ENCODE data around the gene TYW3.
A peak's percentile ranks its signal among the peaks of the same experiment; 100 is the strongest.
"Not testable (repeated sequence)": the region's sequence is repeated elsewhere in the genome, so short reads cannot be mapped to it uniquely, and the experiment has no call there.

Gene TYW3

DNA sequence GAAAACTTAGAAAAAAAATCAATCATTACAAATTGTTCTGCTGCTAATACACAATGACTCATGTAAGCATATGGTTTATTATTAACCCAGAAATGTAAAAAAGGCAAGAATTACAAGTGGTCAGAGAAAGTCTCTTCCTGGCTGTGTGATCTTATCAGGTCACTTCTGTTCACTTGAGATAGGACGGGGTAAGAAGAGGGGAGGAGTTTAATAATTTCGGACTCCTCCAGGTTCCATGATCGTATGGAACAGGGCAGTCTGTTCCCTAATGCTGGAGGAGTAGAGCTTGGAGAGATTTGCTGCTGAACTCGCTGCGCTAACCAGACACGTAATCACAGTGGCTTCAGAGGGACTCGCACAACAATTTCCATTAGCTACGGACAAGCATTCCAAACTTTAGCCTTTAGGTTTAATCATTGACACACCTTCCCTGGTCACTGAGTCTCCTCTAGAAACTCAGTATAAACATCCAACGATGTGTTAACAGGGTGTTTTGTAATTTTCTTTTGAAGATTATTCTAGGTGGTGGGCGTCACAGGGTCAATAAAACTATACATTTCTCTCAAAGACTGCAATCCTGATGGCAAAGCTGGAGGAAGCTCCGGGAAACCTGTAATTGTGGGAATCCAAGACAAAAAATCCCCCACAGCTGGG is 1.4 kb upstream of the TYW3 start:
- no peak for DNase-seq (ENCODE audit: low spot score)

DNA sequence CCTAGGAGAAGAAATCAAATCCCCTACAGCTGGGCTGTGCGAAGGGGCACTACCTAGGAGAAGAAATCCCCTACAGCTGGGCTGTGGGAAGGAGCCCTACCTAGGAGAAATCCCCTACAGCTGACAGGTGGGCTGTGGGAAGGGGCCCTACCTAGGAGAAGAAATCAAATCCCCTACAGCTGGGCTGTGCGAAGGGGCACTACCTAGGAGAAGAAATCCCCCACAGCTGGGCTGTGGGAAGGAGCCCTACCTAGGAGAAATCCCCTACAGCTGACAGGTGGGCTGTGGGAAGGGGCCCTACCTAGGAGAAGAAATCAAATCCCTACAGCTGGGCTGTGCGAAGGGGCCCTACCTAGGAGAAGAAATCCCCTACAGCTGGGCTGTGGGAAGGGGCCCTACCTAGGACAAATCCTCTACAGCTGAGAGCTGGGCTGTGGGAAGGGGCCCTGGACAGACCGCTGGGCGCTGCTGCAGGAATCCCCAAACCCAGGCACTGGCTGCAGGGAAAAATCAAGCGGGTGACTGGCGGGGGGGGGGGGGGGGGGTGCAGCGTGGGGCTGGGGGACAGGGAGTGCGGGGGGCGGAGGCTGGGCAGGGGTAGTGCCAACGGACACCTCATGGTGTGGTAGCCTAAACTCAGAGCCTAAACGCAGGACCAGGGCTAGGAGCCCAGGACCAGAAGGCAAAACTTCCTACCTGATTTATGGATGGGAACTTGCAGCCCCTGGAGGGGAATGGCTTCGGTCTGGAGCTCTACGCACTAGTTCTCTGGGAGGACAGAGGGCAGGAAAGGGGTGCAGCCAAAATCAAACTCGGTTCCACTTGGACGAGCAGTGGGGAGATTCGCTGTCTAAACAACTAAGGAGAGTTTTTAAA is 643 bp upstream of the TYW3 start:
- not testable (repeated sequence) for DNase-seq (ENCODE audit: low spot score)

DNA sequence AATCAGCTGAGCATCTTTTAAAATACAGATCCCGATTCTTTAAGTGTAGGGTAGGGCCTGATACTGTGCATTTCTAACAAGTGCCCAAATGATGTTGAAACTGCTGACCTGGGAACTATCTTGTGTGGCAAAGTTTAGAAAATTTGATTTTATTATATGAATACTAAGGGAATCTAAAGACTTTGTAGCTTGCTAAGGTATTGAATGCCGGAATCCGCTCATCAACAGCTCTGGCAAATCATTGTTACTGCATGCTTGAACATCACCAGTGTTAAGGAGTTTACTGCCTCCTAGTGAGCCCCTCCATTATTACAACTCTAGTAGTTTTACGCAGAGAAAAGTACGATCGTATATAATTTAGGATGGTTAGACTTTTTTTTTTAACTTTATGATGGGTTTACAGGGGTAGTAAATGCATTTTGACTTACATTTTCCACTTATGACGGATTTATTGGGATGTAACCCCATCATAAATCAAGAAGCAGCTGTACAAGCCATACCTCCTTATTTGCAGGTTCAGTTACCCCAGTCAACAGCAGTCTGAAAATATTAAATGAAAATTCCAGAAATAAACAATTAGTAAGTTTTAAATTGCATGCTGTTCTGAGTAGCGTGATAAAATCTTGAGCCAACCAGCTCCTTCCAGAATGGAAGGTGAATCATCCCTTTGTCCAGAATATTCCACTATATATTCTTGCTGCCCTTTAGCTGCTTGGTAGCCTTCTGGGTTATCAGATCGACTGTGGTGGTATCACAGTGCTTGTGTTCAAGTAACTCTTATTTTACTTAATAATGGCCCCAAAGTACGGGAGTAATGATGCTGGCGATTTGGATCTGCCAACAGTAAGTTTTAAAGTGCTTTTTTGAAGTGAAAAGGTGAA is 892 bp downstream of the TYW3 start:
- DNase-seq (ENCODE audit: low spot score), result peak; percentile 62

DNA sequence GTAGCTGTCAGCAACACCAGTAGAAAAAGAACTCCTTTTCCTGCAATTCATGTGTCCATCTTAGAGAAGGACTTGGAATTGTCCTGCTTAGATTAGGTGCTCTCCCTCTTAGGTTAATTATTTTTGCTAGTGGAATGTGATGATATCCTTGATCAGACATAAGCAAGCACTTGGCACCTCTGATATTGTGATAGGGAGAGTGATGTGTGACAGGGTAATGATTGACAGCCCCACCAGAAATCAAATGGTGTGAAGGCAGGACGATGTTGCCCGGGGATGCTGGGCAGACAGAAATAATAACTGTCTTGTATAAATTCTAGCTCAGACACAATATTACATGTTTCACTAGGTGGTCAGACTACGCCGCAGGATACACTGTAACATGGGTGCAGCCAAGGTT is 4.4 kb downstream of the TYW3 start:
- no peak for DNase-seq (ENCODE audit: low spot score)

DNA sequence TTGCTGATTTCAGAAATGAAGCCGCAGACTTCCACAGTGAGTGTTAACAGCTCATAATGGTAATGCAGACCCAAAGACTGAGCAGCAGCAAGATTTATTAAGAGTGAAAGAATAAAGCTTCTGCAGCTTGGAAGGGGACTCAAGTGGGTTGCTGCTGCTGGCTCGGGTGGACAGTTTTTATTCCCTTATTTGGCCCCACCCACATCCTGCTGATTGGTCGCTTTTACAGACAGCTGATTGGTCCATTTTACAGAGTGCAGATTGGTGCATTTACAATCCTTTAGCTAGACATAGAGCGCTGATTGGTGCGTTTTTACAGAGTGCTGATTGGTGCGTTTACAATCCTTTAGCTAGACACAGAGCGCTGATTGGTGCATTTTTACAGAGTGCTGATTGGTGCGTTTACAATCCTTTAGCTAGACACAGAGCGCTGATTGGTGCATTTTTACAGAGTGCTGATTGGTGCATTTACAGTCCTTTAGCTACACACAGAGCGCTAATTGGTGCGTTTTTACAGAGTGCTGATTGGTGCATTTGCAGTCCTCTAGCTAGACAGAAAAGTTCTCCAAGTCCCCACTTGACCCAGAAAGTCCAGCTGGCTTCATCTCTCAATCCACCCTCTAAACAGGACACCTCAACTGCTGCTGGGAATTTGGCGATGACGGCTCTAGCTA is 7.5 kb downstream of the TYW3 start:
- not testable (repeated sequence) for DNase-seq (ENCODE audit: low spot score)

DNA sequence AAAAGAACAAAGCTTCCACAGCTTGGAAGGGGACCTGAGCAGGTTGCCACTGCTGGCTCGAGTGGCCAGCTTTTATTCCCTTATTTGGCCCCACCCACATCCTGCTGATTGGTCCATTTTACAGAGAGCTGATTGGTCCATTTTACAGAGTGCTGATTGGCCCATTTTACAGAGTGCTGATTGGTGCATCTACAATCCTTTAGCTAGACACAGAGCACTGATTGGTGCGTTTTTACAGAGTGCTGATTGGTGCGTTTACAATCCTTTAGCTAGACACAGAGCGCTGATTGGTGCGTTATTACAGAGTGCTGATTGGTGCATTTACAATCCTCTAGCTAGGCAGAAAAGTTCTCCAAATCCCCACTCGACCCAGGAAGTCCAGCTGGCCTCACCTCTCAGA is 12.3 kb downstream of the TYW3 start:
- not testable (repeated sequence) for DNase-seq (ENCODE audit: low spot score)

DNA sequence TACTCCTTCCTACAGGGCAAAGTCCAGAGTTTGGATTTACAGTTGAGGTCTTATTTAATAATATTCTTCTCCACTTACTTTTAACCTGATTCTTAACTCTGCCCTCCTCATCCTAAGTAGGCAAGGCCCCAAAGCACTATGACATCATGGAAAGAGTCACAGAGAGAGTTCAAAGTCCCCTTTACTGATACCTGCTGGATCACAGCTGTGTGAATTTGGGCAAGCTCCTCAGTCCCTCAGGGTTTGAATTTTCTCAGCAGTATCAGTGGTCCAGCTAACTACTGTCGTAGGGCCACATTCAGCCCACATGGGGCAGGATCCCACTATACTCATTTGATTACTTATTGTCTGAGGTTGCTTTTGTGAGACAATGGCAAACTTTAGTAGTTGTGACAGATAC is 16.0 kb downstream of the TYW3 start:
- no peak for DNase-seq (ENCODE audit: low spot score)

DNA sequence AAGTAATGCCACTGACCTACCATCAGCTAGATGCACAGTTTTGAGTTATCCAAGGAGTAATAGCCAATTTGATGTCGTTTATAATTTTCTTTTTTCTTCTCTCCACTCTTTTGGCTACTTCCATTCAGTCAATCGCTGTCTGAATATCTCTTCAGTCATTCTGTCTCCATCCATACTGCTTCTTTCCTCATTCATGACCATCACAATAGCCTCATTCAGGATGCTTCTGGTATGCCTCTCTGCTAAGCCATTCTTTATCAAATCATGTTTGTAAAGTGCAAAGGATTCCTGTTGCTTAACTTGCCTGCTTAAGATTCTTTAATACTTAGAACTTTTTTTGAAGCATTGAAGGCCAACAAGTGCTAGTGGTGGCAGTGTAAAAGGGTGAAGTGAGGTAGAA is 20.2 kb downstream of the TYW3 start:
- DNase-seq (ENCODE audit: low spot score), result no peak

DNA sequence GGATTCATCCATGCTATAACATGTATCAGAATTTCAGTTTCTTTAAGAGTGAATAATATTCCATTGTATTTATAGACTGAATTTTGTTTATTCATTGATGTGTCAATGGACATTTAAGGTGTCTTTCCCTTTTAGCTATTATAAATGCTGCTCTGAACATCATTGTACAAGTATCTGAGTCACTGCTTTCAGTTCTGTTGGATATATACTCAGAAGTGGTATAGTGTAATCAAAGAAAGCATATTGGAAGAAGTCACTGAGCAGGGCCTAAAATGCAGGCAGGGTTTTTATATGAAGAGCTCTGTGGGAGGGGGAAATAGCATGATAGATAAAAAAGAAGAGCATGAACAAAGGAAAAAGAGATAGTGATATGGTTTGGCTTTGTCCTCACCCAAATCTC is 22.5 kb downstream of the TYW3 start:
- no peak for DNase-seq (ENCODE audit: low spot score)

DNA sequence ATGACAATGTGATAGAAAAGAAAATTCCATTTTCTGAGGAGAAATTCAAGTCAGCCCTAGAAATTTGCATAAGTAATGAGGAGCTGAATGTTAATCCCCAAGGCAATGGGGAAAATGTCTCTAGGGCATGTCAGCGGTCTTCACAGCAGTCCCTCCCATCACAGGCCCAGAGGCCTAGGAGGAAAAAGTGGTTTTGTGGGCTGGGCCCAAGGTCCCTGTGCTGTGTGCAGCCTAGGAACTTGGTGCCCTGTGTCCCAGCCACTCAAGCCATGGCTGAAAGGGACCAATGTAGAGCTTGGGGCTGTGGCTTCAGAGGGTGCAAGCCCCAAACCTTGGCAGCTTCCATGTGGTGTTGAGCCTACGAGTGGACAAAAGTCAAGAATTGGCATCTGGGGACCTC is 23.7 kb downstream of the TYW3 start:
- not testable (repeated sequence) for DNase-seq (ENCODE audit: low spot score)

DNA sequence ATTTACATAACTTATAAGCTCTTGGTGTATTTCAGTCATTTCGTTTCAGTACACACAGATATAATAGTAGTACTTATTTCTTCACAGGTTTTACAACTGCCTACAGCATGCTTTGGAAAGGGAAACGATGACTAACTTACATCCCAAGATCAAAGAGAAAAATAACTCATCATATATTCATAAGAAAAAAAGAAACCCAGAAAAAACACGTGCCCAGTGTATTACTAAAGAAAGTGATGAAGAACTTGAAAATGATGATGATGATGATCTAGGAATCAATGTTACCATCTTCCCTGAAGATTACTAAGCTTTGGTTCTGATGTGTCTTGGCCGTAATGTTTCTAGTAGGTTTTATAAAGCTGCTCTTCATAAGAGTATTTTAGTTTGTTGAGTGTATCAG is 30.9 kb downstream of the TYW3 start:
- no peak for DNase-seq (ENCODE audit: low spot score)

DNA sequence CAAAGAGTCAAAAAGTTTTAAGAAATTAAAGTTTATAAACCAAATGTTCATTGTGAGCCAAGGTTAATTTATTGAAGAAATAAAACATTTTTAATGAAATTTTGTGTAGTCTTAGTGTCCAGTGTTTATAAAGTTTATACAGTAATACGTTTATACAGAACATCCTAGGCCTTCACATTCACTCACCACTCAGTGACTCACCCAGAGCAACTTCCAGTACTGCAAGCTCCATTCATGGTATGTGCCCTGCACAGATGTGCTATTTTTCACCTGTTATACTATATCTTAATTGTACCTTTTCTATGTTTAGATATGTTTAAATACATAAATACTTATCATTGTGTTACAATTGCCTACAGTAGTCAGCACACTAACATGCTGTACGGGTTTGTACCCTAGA is 33.6 kb downstream of the TYW3 start:
- DNase-seq (ENCODE audit: low spot score), result no peak

DNA sequence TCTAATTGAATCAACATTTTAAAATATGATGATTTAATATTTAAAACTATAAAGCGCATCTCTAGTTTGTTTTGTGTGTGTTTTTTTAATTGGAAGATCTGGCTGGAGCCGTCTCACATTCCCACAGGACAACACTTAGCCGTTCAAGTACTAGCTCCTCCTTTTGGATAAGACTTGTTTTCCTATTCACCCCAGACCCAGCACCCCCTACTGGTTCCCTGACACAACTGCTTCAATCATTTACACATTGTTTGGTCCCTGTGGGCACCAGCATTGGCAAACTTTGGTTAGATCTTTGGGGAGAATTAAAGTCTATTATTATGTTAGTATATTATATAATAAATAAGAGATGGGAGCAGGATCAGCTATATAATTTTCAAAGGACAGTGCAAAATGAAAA is 34.5 kb downstream of the TYW3 start:
- DNase-seq (ENCODE audit: low spot score), result peak; percentile 5

DNA sequence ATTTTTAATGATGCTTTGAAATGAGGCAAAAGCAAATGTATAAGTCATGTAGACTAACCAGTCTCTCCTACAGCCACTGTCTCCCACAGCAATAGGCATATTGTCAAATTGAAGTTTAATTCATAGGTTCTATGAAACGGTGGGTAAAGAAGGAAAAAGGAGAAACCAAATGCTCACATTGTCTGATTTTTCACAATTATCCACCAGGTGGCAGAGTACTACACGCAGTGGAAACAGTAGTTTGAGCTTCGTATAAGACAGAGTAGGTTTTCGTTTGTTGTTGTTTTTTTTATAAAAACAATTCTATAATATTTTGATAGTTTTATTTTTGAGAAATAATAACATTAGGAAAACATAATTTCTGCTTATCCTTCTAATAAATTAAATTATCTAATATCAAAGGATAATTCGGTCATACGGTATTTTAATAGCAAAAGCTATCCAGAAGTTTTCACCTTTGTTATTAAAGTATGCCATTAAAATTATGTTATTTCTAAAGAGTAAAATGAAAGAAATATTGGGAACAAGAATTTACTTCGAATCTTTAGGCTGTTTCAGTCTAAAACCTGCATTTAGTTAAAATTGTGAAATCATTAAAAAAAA is 39.1 kb downstream of the TYW3 start:
- DNase-seq (ENCODE audit: low spot score), result peak; percentile 45

DNA sequence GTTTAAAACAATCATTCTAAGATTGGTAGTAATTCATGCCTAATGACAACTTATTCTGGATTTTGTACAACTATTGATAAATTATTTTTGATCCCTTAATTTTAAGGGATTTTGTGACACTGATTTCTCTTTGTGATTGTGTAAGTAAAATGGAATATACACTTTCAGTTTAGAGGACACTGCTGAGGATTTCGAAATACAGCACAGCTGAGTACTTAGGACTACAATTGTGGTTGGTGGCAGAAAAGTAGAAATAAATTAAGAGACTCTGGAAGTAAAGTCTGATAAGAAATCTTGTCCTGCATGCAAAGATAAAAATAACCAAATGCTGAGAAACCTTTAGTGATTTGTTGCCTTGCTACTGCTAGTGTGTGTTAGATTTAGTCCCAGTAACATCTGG is 40.0 kb downstream of the TYW3 start:
- no peak for DNase-seq (ENCODE audit: low spot score)

DNA sequence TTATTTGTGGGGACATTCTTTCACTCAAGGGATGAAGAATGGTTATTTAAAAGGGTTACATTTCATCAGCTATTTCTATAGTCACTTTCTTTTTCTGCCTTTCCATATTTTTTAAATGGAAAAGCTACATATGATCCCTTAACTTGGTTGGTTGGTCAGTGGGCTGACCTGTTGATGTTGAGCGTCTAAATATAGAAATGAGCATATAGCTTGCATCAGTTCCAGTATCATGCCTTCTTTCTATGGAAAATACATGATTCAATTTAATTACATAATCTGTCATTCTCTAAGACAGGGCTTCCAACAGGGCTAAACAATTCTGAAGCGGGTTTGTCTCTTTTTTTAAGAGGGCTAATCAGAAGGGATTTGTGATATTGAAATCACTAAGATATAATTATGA is 40.6 kb downstream of the TYW3 start:
- no peak for DNase-seq (ENCODE audit: low spot score)

DNA sequence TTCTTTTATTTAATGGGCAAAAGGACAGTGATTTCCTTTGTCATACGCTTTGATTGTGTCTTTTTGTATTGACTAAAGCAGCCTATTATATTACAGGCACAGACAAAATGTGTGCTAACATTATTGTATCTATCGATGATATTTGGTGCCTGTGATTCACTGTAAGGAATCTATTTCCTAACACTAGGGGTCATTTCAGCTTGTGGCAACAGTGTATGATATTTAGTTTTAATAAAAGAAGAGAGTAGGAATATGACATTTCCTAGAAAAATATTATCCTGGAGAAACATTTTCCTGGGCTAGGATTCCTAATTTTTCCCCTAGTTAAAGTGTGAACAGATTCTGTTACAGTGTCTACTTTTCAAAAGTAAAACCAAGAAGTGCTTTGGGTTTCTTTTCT is 42.8 kb downstream of the TYW3 start:
- DNase-seq (ENCODE audit: low spot score), result no peak

DNA sequence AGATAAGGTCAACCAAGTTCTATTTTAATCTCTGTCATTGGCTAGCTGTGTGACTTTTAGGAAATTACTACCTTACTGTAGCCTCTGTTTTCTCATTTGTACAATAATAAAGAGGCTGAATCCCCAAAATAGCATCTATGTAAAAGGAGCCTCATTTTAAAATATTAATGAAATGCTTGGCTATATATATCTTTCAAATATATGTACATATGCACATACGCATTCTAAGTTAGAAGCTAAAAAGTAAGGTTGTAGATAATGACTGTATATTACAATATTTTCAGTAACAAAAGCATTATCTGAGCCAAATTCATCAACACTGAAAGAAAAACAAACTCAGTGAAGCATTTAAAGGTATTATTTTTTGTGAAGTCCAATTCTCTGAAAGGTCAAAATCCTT is 44.6 kb downstream of the TYW3 start:
- DNase-seq (ENCODE audit: low spot score), result no peak

DNA sequence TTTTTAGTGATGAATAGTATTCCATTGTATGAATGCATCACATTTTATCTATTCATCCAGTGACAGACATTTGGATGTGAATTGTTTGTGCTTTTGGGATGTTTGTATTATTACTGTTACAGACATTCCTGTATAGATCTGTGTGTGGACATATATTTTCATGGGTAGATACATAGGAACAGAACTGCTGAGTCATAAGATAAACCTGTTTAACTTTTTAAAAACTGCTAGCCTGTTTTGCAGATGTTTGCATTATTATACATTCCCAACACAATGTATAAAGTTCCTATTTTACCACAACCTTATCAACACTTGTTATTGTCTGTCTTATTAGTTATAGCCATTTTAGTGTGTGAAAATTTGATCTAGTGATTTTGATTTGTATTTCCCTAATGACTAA is 46.8 kb downstream of the TYW3 start:
- DNase-seq (ENCODE audit: low spot score), result no peak

DNA sequence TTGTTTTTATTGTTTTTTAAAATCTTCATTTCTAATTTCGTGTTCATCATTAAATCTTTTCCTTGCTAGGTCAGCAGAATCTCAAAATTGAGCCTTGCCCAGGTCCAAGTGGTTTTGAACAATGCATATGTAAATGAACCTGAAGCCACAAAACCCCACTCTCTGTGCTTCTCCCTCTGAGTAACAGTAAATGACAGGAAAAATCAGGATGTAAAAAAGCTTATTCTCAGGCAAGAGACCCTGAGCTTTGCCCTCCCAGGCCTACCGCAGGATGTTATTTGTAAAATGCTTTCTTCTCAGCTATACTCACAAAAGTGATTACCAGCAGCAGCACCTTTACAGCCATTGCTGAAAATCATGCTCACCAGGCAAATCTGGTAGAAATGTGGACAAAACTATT is 47.6 kb downstream of the TYW3 start:
- no peak for DNase-seq (ENCODE audit: low spot score)

DNA sequence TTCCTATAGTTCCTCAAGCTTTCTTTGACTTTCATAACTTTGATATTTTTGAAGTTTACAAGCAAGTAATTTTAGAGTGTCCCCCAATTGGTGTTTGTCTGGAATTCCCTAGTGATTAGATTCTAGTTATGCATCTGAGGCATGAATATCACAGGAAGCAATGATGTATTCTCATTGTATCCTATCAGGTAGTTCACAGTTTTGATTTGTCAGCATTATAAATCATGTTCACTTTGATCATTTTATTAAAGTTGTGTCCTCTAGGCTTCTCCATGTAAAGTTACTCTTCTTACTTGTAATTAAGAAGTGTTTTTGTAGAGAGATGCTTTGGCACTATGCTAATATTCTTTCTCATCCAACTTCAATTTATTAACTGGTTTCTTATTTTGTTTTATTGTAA is 53.0 kb downstream of the TYW3 start:
- no peak for DNase-seq (ENCODE audit: low spot score)

DNA sequence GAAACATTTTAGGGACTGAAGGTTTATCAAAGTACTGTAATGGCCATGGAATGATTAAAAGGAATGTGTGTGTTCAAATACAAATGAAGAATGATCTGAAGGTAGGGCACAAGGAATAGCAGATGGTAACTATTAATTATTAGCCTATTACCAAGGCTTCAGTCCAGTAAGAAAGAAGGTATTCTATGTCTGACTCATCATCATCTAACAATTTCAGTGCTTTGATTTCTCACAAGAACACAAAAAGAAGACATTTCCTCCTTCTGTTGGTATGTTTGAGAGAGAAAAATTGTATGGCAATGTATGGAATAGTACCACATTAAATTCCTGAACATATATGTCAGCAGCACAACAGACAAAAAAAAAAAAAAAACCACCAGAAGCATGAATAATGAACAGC is 57.5 kb downstream of the TYW3 start:
- DNase-seq (ENCODE audit: low spot score), result no peak
